NB4 (cell line): Measurements from ENCODE around the gene NBEA.

ENCODE experiments used
- MYC ChIP-seq: IDR thresholded peaks from 2 replicates; pipeline ENCODE4 v1.6.1; 2011; ENCODE audit warnings: low read depth, low read length
- POLR2A ChIP-seq: IDR thresholded peaks from 2 replicates; pipeline ENCODE4 v1.6.1; 2011; ENCODE audit warnings: mild to moderate bottlenecking; ENCODE audit not compliant: insufficient read length; ENCODE audit errors: extremely low read depth
- TF ChIP-seq, protein P1 (sequence below): IDR thresholded peaks from one replicate; pipeline ENCODE4 v1.5.1; 2012; ENCODE audit warnings: low read depth, low read length
- TF ChIP-seq, protein P2 (sequence below): IDR thresholded peaks from 2 replicates; pipeline ENCODE4 v1.6.1; 2011; ENCODE audit warnings: low read depth, low read length

DNA sequence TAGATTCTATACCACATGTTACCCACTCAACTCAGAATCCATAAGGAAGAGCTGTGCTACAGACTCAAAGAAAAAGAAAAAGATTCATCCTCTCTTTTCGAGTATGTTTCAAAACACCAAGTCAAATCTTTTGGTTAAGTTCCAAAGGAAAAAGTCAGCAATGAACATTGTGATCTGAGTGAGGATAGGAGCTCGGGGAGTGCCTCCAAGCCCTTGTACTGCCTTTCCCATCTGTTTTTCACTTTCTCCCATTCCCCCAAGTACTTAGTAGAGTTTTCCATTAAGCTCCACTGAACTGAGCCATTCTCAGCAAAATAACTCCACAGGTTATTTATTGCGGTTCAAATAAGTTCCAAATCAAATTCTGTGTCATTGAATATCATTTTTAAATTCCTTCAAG lies 582.1 kb downstream of the NBEA start:
- TF ChIP-seq, protein P1, sequence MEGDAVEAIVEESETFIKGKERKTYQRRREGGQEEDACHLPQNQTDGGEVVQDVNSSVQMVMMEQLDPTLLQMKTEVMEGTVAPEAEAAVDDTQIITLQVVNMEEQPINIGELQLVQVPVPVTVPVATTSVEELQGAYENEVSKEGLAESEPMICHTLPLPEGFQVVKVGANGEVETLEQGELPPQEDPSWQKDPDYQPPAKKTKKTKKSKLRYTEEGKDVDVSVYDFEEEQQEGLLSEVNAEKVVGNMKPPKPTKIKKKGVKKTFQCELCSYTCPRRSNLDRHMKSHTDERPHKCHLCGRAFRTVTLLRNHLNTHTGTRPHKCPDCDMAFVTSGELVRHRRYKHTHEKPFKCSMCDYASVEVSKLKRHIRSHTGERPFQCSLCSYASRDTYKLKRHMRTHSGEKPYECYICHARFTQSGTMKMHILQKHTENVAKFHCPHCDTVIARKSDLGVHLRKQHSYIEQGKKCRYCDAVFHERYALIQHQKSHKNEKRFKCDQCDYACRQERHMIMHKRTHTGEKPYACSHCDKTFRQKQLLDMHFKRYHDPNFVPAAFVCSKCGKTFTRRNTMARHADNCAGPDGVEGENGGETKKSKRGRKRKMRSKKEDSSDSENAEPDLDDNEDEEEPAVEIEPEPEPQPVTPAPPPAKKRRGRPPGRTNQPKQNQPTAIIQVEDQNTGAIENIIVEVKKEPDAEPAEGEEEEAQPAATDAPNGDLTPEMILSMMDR: no peak
- TF ChIP-seq POLR2A (no peak), MYC (no peak)
- TF ChIP-seq, protein P2, sequence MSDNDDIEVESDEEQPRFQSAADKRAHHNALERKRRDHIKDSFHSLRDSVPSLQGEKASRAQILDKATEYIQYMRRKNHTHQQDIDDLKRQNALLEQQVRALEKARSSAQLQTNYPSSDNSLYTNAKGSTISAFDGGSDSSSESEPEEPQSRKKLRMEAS: no peak
